GM10248 (cell line): Measurements from ENCODE around the gene TRPM2.

Experiments used
- CTCF ChIA-PET: fragments of 300-600 bp; sonication (Branson Sonifier 250); formaldehyde crosslinking; extraction: SDS; loops from one replicate; lab custom pipeline; 2021; ENCODE audit warnings: antibody characterized with exemption; lab: Yijun Ruan, JAX
- POLR2A ChIA-PET: fragments of 350-650 bp; sonication (Branson Sonifier 250); formaldehyde crosslinking; extraction: SDS; loops from one replicate; lab custom pipeline; 2020; ENCODE audit warnings: antibody characterized with exemption; lab: Yijun Ruan, JAX
- DNase-seq: peaks from one replicate; pipeline ENCODE4 v3.0.0; 2012; ENCODE audit errors: extremely low spot score
- TF ChIP-seq, protein P1 (sequence below): IDR thresholded peaks from 2 replicates; pipeline ENCODE4 v1.5.1; 2012; ENCODE audit warnings: mild to moderate bottlenecking, low read depth; ENCODE audit errors: extremely low read depth, missing control alignments, control extremely low read depth

Gene TRPM2

DNA sequence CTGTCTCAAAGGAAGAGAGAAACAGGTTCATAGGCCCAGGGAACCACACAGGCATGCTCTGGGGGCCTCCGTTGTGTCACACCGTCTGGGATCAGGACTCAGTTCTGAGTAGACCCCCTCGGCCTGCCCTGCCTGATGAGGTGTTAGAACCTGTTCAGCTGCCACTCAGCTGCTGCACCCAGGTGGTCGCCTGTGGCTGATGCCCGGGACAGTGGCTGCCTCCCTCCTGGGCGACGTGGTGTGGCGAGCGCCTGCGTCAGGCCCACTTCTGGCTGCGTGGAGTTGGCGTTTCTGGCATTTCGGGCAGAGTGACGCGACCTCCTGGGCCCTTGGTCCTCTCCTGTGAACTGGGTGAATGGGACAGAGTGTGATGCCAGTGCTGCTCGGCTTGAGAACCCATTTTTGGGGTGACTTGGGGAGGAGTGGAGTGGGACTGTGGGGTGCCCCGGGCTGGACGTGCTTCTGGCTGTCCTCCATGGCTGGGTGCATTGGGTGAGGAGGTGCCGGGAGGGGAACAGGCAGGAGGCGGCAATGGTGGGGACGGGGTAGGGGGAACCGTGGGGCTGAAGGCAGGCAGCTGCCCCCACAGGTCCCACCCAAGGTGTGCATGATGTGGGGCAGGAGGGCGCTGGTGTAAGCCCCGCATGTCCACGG lies 25.1 kb upstream of the TRPM2 start:
- no peak for DNase-seq
- TF ChIP-seq, protein P1, sequence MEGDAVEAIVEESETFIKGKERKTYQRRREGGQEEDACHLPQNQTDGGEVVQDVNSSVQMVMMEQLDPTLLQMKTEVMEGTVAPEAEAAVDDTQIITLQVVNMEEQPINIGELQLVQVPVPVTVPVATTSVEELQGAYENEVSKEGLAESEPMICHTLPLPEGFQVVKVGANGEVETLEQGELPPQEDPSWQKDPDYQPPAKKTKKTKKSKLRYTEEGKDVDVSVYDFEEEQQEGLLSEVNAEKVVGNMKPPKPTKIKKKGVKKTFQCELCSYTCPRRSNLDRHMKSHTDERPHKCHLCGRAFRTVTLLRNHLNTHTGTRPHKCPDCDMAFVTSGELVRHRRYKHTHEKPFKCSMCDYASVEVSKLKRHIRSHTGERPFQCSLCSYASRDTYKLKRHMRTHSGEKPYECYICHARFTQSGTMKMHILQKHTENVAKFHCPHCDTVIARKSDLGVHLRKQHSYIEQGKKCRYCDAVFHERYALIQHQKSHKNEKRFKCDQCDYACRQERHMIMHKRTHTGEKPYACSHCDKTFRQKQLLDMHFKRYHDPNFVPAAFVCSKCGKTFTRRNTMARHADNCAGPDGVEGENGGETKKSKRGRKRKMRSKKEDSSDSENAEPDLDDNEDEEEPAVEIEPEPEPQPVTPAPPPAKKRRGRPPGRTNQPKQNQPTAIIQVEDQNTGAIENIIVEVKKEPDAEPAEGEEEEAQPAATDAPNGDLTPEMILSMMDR = no peak
- ChIA-PET CTCF (interaction anchor here (1.3 to 2.4 kb wide), 2 partner anchors 10 to 24 kb away, joined by 3 to 6 read pairs; no protein-coding TSS in a partner anchor), POLR2A (interaction anchor here (1.1 kb wide), 1 partner anchor 9 kb away, joined by 5 read pairs; no protein-coding TSS in a partner anchor)

DNA sequence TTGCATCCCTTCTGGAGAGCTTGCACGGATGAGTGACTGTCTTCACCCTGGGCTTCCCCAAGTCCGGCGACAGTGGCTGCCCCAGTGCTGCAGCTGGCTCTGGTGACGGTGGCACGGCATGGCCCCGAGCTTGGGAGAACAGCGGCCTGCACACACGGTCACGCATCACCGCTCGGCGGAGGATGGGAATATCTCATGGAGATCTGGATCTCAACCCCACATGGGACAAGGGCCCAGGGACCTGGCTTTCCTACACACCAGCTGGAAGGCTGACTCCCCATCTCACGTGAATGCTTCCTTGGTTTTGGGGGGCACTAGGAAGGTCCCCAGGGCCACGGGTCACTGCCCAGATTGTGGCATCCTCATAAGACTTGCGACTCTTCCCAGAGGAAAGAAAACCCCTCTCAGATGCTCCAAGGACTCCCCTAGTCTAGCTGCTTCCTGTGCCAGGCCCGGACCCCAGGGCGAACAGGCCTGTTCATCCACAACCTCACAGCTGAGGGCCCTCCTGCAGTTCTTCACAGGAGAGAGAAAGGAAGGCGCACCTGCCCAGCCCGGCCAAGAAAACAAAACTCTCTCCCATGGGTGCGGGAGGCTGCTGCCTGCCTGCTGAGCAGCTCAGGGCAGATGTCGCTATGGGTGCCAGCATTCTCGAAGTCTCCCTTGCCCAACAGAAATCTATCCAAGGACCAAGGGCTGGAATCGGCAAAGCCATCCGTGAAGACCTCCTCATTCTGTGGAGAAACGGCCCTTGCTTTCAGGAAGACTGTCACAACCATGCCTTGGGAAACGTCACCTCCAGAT lies 24.1 kb upstream of the TRPM2 start:
- CTCF ChIA-PET = interaction anchor here (1.3 to 2.4 kb wide), 2 partner anchors 9 to 25 kb away, joined by 3 to 6 read pairs; no protein-coding TSS in a partner anchor
- TF ChIP-seq, protein P1 = no peak
- DNase-seq = no peak
- POLR2A ChIA-PET = interaction anchor here (1.1 kb wide), 1 partner anchor 10 kb away, joined by 5 read pairs; no protein-coding TSS in a partner anchor

DNA sequence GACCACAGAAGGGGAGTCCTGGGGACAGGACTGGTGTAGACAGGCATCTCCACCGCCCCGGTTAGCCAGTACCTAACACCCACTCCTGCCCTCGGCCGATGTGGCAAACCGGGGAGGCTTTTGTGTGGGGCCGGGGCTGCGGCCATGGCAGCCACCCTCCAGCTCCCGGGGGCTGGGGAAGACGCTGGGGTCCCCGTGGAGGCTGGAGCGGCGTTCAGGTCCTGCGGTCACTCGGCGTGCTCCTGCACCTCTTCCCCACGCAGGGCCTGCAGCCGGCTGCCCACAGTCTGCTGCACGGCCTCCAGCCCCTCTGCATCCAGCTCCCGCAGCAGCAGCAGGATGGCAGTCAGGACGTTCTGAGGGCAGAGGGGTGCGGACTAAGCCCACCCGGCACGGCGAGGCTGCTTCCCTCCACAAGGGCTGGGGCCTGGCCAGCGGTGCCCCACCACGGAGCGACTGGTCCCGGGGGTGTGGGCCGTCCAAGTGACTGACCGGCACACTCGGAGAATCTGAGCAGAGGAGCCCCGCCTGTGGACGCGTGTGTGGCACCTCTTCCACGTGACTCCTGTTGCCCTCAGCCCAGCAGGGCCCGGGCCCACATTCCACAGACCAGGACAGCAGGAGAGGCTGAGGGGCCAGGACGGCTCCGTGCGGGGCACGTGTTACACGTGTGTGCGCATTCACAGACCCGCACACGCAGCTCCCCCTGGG lies 23.3 kb upstream of the TRPM2 start:
- ChIA-PET CTCF (no interaction called here), POLR2A (no interaction called here)
- DNase-seq = no peak
- TF ChIP-seq, protein P1 = no peak

DNA sequence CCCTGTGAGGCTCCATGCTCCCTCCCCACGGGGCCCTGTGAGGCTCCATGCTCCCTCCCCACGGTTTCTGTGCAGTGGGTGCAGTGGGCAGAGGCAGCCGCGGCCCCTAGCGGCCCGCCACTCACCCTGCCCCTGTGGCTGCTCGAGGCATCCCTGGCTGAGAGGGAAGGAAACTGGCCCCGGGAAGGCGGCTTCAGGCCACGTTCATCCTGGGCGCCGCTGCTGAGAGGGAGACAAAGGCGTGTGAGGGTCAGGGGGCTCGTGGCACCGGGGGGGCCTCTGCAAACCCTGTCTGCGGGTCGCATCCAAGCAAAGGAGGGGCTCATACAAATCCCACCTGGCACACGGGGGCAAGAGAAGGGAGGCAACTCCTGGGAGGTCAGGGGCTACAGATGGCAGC lies 22.7 kb upstream of the TRPM2 start:
- POLR2A ChIA-PET = no interaction called here
- DNase-seq = no peak
- CTCF ChIA-PET = no interaction called here
- TF ChIP-seq, protein P1 = no peak

DNA sequence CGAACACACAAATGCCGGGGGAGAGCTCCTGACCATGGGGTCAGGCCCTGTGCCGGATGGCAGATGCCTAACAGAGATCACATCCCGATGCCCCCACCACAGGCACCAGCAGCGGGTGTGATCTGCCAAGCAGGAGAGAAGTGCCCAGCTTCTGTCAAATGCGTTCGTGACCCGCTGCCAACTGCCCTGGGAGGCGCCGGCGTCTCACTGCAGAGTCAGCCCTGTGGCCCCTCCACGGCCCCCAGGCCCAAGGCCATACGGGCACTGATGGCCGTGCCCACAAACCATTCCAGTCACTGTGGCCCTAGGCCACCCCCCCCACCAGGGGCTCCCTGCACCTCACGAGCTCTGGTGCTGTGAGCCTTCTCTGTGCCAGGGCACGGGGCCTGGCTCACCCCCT lies 22.2 kb upstream of the TRPM2 start:
- CTCF ChIA-PET = no interaction called here
- POLR2A ChIA-PET = no interaction called here
- no peak for DNase-seq
- TF ChIP-seq, protein P1 = no peak

DNA sequence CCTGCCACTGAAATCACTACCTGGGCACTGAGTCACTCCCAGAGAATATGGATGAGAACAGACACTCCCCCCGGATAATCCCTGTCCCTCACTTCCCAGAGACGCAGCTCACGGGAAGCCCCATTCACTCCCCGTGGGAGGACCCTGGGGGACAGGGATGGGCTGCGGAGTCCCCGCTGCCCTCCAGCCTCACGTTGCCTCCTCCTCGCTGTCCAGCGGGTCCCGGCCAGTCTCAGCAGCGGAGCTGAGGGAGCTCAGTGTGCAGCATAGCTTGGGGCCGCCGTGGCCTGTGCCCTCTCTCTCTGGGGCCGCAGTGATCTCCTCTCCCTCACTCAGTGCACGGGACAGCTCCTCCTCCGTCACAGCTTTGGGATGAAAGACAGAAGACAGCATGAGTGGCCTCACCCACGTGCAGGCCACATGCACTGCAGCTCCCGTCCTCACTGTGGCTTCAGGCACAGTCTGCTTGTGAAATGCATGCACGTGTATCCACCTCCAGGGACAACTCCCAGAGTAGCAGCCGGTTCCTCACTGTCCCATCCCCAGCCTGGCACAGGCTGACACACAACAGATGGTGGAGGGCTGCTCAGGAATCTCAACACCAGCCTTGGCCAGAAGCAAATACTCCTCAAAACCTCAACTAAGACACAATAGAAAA lies 21.6 kb upstream of the TRPM2 start:
- TF ChIP-seq, protein P1 = no peak
- CTCF ChIA-PET = no interaction called here
- no peak for DNase-seq
- POLR2A ChIA-PET = no interaction called here
